ENCODE results near the gene DHTKD1. TPM values are rescaled to one million over a fixed set of nuclear protein-coding genes. Genes with fewer than 3 reads are reported as not detected.

The DHTKD1 gene
- polyA plus RNA-seq = 10 to 100 TPM; 10.7 to 14.9 (median 11.1) TPM

GRCh38 chr10:12068449-12069269 is at the start of gene DHTKD1:
DHTKD1 (plus strand) TSS chr10:12068954; CDS start chr10:12069034, 80 bp downstream.
- WGBS, 3 donors = 1 to 6% (median 4%) methylated on average over 60 to 66 of the region's 66 CpGs
- no peak within 1 kb of the TSS for H3K27ac ChIP-seq (ENCODE audit: low read depth, low read length)

- WGBS, 3 donors = 72 to 86% (median 75%) methylated on average over 9 of the region's 9 CpGs
- no peak overlapping the region for H3K27ac ChIP-seq (ENCODE audit: low read depth, low read length)
Observed at GRCh38 chr10:12019283-12019971, 49.3 kb upstream of the DHTKD1 start.

GRCh38 chr10:12020574-12020973 is 48.2 kb upstream of the DHTKD1 start:
- WGBS, 3 donors = 79 to 92% (median 83%) methylated on average over 2 of the region's 2 CpGs
- H3K27ac ChIP-seq (ENCODE audit: low read depth, low read length) = no peak overlapping the region

GRCh38 chr10:12022580-12023257 is 46.0 kb upstream of the DHTKD1 start:
- whole genome bisulfite sequencing, 3 donors = 32 to 62% (median 40%) methylated on average over 1 of the region's 1 CpG

GRCh38 chr10:12025591-12025990 is 43.2 kb upstream of the DHTKD1 start:
- WGBS, 3 donors = 89 to 93% (median 89%) methylated on average over 5 of the region's 5 CpGs
- no peak overlapping the region for H3K27ac ChIP-seq (ENCODE audit: low read depth, low read length)

More at GRCh38 chr10:12022580-12023257, 46.0 kb upstream of the DHTKD1 start:
- no peak overlapping the region for H3K27ac ChIP-seq (ENCODE audit: low read depth, low read length)

- 60 to 94% (median 91%) methylated on average over 2 of the region's 2 CpGs for WGBS, 3 donors
- no peak overlapping the region for H3K27ac ChIP-seq (ENCODE audit: low read depth, low read length)
Observed at GRCh38 chr10:12027539-12027938, 41.2 kb upstream of the DHTKD1 start.

GRCh38 chr10:12031404-12031803 is 37.4 kb upstream of the DHTKD1 start:
- H3K27ac ChIP-seq (ENCODE audit: low read depth, low read length) = no peak overlapping the region
- WGBS, 3 donors = 92 to 96% (median 92%) methylated on average over 4 of the region's 4 CpGs

GRCh38 chr10:12036073-12036655 is 32.6 kb upstream of the DHTKD1 start:
- H3K27ac ChIP-seq (ENCODE audit: low read depth, low read length) = no peak overlapping the region
- WGBS, 3 donors = 71 to 73% (median 72%) methylated on average over 3 of the region's 3 CpGs

- H3K27ac ChIP-seq (ENCODE audit: low read depth, low read length) = peak overlapping the region; percentile 1
- WGBS, 3 donors = 0% methylated on average over 25 to 26 of the region's 26 CpGs
Observed at GRCh38 chr10:12041766-12042408, 26.9 kb upstream of the DHTKD1 start.

GRCh38 chr10:12042409-12042796 is 26.4 kb upstream of the DHTKD1 start:
- H3K27ac ChIP-seq (ENCODE audit: low read depth, low read length) = peak overlapping the region; percentile 1
- 0 to 1% (median 1%) methylated on average over 24 to 31 of the region's 31 CpGs for WGBS, 3 donors

GRCh38 chr10:12042797-12043651 is 25.7 kb upstream of the DHTKD1 start, which contains the start of gene UPF2:
UPF2 (minus strand) TSS chr10:12042809; CDS start chr10:12035423, 7,386 bp downstream.
- H3K27ac ChIP-seq (ENCODE audit: low read depth, low read length) = peak within 1 kb of the TSS; percentile 1
- 3 to 4% (median 4%) methylated on average over 45 to 56 of the region's 56 CpGs for WGBS, 3 donors

- WGBS, 3 donors = 77 to 83% (median 78%) methylated on average over 5 of the region's 5 CpGs
- no peak overlapping the region for H3K27ac ChIP-seq (ENCODE audit: low read depth, low read length)
Observed at GRCh38 chr10:12045596-12045995, 23.2 kb upstream of the DHTKD1 start.

- WGBS, 3 donors = 72 to 88% (median 86%) methylated on average over 8 of the region's 8 CpGs
- no peak overlapping the region for H3K27ac ChIP-seq (ENCODE audit: low read depth, low read length)
Observed at GRCh38 chr10:12048547-12048946, 20.2 kb upstream of the DHTKD1 start.

GRCh38 chr10:12050528-12050927 is 18.2 kb upstream of the DHTKD1 start:
- no peak overlapping the region for H3K27ac ChIP-seq (ENCODE audit: low read depth, low read length)

GRCh38 chr10:12051241-12051640 is 17.5 kb upstream of the DHTKD1 start:
- H3K27ac ChIP-seq (ENCODE audit: low read depth, low read length) = no peak overlapping the region
- WGBS, 3 donors = 32 to 70% (median 43%) methylated on average over 4 of the region's 4 CpGs

GRCh38 chr10:12055732-12056131 is 13.0 kb upstream of the DHTKD1 start:
- no peak overlapping the region for H3K27ac ChIP-seq (ENCODE audit: low read depth, low read length)
- 70 to 93% (median 90%) methylated on average over 5 of the region's 5 CpGs for WGBS, 3 donors

- no peak overlapping the region for H3K27ac ChIP-seq (ENCODE audit: low read depth, low read length)
- WGBS, 3 donors = 29 to 70% (median 64%) methylated on average over 4 of the region's 4 CpGs
Observed at GRCh38 chr10:12056748-12057147, 12.0 kb upstream of the DHTKD1 start.
